ENCODE results near the gene PUM2. TPM values are rescaled to one million over a fixed set of nuclear protein-coding genes. Genes with fewer than 3 reads are reported as not detected.

PUM2 gene
- polyA plus RNA-seq, 1 of the 3 experiments (the other 2 are of a cell fraction): 19.7 TPM

- TF ChIP-seq, protein P1, sequence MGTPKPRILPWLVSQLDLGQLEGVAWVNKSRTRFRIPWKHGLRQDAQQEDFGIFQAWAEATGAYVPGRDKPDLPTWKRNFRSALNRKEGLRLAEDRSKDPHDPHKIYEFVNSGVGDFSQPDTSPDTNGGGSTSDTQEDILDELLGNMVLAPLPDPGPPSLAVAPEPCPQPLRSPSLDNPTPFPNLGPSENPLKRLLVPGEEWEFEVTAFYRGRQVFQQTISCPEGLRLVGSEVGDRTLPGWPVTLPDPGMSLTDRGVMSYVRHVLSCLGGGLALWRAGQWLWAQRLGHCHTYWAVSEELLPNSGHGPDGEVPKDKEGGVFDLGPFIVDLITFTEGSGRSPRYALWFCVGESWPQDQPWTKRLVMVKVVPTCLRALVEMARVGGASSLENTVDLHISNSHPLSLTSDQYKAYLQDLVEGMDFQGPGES (IDR thresholded peaks at IDR 0.05; ENCODE audit: low read depth, low read length): no peak
- TF ChIP-seq EP300 (IDR thresholded peaks at IDR 0.05; ENCODE audit: borderline replicate concordance in 1 of 2, low read depth in 1 of 2, low read length in 1 of 2): no peak
- TF ChIP-seq POLR2AphosphoS5 (IDR thresholded peaks at IDR 0.05; ENCODE audit: low read depth, low read length): no peak
- TF ChIP-seq MAX (IDR thresholded peaks at IDR 0.05; ENCODE audit: low read depth): no peak
- TF ChIP-seq RFX5 (IDR thresholded peaks at IDR 0.05; ENCODE audit: low read length): no peak
- TF ChIP-seq REST (IDR thresholded peaks at IDR 0.05; ENCODE audit: low read depth, low read length): no peak
- TF ChIP-seq MEF2A (IDR thresholded peaks at IDR 0.05; ENCODE audit: borderline replicate concordance, low read depth): no peak
- TF ChIP-seq MXI1 (IDR thresholded peaks at IDR 0.05; ENCODE audit: low read depth, low read length): no peak
- no peak for TF ChIP-seq FOXJ3 (CRISPR knock-in tag; IDR thresholded peaks at IDR 0.05)
- TF ChIP-seq SMC3 (IDR thresholded peaks at IDR 0.05; ENCODE audit: low read depth, low read length): no peak
- no peak for TF ChIP-seq RAD21 (IDR thresholded peaks at IDR 0.05; ENCODE audit: low read length)
- TF ChIP-seq SIN3A (IDR thresholded peaks at IDR 0.05; ENCODE audit: borderline replicate concordance, low read depth, low read length): no peak
- TF ChIP-seq TEAD4 (IDR thresholded peaks at IDR 0.05; ENCODE audit: borderline replicate concordance, insufficient read depth): no peak
- TF ChIP-seq GATA2 (CRISPR knock-in tag; IDR thresholded peaks at IDR 0.05): no peak
- no peak for TF ChIP-seq GABPA (IDR thresholded peaks at IDR 0.05; ENCODE audit: low read depth)
- TF ChIP-seq CHD2 (IDR thresholded peaks at IDR 0.05; ENCODE audit: low read length, partially characterized antibody): no peak
- no peak for TF ChIP-seq FOXM1 (IDR thresholded peaks at IDR 0.05; ENCODE audit: low read depth)
- ChIA-PET CTCF (interaction anchor here (1.1 to 9.4 kb wide), 3 partner anchors 9 to 271 kb away, joined by 3 to 91 read pairs (median 22); no protein-coding TSS in a partner anchor), POLR2A (no interaction called here)
- 65% methylated on average over 4 of the region's 4 CpGs for WGBS (ENCODE audit: low lambda C conversion rate)
- H3K4me2 ChIP-seq: no peak overlapping the region
- no peaks in the 10 kb centered on the region for H3K9me3 ChIP-seq
- no peaks in the 10 kb centered on the region; the same call in 1 of the 2 replicates for H3K27me3 ChIP-seq (ENCODE audit: insufficient read depth)
- H3K36me3 ChIP-seq (replicated peaks in 1 of 2; ENCODE audit: control insufficient read depth in 1 of 2, insufficient read depth in 2 of 2, low read length in 1 of 2): no peaks in the 10 kb centered on the region
- H3K9me2 ChIP-seq: no peaks in the 10 kb centered on the region
- no peaks in the 10 kb centered on the region for H3F3A ChIP-seq (replicated peaks; ENCODE audit: insufficient read depth)
- H3K4me1 ChIP-seq (ENCODE audit: control insufficient read depth in 1 of 2, insufficient read depth in 2 of 2, low read depth in 1 of 2, low read length in 1 of 2): no peaks in the 10 kb centered on the region; a peak in 1 of 4 replicates
- H2AFZ ChIP-seq (ENCODE audit: low read depth): no peak overlapping the region
- DNase-seq: no peak
- H3K79me2 ChIP-seq (ENCODE audit: insufficient read depth): no peaks in the 10 kb centered on the region
- no peak overlapping the region for H3K4me3 ChIP-seq (ENCODE audit: low read depth in 2 of 2, low read length in 1 of 2)
- no peak overlapping the region for H3K9ac ChIP-seq
- no peaks in the 10 kb centered on the region for H4K20me1 ChIP-seq (ENCODE audit: insufficient read depth)
- no peak overlapping the region for H3K27ac ChIP-seq (ENCODE audit: low read depth in 2 of 2, low read length in 1 of 2)
Observed at GRCh38 chr2:20371323-20372025, 20.8 kb upstream of the PUM2 start.

Measured in SK-N-SH (cell line).